NCI-H82 treated with DMSO at 0.1 percent for 48 hours (cell line): Measurements from ENCODE around the gene PKD2.
"Not testable (repeated sequence)": the region's sequence is repeated elsewhere in the genome, so short reads cannot be mapped to it uniquely, and the experiment has no call there.

Source experiments
- DNase-seq: peaks from one replicate; lab custom pipeline; 2025; ENCODE audit not compliant: unreplicated experiment; lab: John Stamatoyannopoulos, UW

Gene PKD2

DNA sequence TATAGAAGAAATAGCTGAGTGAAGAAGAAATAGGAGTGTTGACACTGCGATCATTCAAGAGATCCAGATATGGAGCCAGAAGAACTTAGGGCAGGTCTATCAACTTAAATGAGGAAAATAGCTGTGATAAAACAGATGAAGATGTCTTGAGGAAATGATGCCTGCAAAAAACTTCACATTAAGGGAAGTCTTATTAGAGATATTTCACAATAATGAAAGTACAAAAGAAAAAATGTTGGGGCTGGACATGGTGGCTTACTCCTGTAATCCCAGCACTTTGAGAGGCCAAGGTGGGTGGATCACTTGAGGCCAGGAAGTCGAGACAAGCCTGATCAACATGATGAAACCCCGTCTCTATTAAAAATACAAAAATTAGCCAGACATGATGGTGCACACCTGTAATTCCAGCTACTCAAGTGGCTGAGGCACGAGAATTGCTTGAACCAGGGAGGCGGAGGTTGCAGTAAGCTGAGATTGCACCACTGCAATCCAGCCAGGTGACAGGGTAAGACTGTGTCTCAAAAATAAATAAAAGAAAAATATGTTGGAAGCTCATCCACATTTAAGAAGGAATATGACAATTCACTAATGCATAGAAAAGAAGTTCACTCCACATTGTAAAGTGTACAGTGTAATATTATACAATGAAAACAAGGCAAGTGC, 56.3 kb downstream of the PKD2 start:
- DNase-seq = no peak

DNA sequence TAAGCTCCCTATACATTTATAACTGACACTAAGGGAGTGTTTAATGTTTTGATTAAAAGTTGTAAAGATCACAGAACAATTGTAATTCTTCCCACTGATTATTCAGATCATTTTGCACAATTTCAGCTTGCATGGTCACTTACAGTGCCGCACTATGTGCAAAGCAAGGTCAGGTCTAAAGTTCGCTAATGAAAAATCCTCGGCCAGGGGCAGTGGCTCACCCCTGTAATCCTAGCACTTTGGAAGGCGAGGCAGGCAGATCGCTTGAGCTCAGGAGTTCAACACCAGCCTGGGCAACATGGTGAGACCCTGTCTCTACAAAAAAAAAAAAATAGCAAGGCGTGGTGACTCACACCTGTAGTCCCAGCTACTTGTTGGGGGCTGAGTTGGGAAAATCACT, 57.0 kb downstream of the PKD2 start:
- DNase-seq = no peak

DNA sequence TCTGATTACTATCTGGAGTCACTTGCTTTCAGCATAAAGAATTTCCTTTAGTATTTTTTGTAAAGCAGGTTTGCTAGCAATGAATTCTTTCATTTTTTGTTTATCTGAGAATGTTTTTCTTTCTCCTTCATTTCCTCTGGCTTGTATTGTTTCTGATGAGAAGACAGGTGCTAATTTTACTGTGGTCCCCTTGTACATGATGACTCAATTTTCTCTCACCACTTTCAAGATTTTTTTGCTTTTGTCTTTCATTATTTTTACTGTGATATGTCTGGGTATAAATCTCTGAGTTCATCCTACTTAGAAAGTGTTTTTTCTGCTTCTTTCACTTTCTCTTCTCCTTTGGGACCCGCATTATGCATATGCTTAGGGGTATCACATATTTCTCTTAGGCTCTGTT, 62.6 kb downstream of the PKD2 start:
- DNase-seq = no peak

DNA sequence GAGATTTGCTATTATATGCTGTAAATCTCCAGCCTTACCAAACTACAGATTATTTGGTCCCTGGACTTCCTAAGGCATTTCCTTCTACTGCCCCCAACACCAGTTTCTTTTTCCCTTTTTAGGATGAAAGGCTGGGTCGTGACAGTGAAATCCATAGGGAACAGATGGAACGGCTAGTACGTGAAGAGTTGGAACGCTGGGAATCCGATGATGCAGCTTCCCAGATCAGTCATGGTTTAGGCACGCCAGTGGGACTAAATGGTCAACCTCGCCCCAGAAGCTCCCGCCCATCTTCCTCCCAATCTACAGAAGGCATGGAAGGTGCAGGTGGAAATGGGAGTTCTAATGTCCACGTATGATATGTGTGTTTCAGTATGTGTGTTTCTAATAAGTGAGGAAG, 67.9 kb downstream of the PKD2 start:
- no peak for DNase-seq

DNA sequence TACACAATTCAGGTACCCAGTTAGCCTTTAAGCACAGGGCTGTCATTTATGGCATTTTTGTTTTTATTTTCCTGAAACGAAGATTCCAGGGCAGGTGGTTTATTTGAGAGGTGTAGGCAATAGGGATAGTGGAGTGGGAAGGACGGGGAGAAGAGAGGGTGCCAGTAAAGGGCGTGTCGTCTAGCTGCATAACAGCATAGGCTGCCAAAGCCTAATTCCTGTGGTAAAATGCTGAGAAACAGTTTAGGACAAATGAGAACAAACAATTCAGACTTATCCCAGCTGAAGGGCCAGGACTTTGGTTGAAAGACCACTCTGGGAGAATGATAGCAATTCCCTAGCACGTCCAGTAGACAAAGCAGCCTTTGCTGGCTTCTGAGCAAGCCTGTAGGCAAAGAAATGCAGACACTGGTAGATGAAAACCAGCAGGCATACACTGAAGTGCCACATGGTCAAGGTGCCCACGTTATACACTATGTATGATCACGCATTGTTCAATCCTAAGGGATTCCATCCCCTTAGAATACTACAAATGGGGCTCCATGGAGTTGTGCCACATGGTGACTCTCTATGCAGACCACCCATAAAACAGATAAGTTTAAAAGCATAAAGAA, 70.6 kb downstream of the PKD2 start:
- no peak for DNase-seq

DNA sequence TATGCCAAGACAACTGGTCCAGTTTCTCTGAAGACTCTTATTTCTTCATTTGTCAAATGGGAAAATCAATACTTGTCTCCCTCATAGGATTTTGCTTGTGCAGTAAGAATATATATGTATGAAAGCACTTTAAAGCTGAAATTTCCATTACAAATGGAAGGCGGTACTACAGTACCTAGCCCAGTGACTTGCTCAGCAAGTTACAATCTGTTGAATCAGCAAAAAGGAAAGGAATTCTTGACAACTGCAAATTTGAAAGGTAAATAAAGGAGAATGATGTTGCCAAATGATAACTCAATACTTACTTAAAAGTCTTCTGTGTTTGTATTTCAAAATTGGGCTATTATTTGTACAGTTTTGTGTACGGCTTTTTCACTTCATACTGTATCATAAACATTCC, 71.1 kb downstream of the PKD2 start:
- no peak for DNase-seq

DNA sequence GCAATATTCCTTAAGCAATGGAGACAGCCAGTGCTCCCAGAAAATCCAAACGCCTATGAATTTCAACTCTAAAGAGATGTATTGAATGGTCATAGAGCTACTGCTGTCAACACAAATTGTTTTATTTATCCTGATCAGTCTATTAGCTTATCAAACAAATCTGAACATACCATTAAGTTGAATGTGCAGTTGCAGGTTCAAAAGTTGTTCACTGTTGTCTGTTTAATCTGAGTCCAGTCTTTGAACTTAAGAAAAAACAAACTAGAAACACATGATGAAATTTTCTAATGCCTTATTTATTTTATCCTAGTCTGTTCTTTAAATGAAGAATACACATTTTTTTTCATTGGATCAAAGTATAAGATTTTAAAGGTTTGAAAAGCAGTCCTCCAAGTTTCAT, 73.2 kb downstream of the PKD2 start:
- no peak for DNase-seq

DNA sequence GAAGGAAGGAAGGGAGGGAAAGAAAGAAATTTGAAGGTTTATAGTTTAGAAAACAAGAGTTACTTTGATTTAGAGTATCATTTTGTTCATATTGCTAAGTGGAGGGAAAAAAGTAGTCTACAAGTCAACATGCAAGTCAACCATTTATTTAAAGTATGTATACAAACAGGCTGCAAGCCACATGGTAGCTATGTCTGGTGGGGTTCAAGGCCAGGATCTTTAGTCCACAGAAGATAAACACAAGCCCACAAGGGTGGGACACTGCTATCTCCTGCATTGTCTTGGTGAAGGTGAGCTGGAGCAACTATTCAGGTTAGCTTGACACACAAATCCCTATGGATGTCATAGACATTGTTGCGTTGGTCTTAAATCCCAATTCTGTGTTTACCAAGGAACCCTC, 79.6 kb downstream of the PKD2 start:
- DNase-seq = no peak

DNA sequence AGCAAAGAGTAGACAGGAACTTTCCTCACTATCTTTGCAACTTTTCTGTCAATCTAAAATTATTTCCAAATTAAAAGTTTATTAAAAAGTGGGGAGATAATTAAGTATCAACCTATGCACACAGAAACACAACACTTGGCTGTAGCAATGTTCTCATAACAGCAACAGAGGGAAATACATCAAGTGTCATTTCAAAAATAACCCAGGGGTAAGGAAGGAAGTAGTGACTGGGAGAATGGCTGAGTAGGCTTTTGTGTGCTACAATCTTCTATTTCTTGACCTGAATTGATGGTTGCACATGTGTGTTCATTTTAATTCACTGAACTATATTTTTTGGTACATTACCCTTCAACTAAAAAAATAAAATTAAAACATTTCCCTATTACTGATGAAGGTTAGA, 83.5 kb downstream of the PKD2 start:
- no peak for DNase-seq

DNA sequence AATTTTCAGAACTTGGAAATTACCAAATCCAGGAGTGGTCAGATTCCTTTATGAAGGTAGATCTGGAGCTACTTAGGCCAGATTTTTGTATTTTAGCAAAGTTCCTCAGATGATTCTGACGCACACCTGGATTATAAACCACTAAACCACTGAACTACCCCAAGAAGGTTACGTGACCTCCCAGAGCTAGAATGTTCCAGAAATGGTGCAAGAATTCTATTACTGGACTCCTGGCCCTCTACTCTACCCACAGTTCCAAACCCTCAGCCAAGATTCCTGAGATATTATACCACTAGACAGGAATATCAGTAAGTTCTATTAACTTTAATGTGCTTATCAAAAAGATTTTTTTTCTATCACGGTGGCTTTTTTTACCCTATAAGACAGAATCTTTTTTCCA, 83.9 kb downstream of the PKD2 start:
- no peak for DNase-seq

DNA sequence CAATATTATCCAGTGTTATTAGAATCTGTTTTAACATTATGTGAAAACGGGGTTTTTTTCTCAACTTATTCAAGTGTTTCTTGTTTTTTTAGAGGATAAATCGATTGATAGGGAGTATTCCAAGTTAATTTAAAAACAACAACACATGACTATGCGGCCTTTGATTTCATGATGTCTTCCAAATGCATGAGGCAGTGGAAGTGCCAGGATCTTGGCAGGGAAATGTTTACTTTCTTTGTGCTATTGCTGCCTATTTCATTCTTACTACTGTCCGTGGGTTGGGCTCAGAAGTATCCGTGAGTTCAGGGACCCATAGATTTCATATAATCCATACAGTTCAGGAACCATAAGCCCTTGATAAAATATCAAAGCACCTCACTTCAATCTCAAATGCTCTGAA, 86.4 kb downstream of the PKD2 start:
- no peak for DNase-seq

DNA sequence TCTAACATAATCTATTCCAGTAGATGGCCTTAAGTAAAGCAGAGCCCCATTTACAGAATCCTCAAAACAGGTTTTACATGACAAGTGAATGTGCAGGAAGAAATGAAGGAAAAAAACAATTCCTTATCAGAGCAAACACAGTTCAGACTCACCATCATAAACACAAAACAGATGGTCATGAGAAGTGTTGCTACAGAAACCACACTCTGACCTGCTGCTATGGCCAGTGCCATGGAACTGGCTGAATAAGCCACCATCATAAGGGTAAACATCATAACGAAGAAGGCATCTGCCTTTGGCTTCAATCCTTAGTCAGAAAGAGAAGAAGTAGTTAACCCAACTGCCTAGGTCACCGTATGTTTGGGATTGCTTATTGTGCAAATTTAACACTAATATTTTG, 89.9 kb downstream of the PKD2 start:
- DNase-seq = no peak

DNA sequence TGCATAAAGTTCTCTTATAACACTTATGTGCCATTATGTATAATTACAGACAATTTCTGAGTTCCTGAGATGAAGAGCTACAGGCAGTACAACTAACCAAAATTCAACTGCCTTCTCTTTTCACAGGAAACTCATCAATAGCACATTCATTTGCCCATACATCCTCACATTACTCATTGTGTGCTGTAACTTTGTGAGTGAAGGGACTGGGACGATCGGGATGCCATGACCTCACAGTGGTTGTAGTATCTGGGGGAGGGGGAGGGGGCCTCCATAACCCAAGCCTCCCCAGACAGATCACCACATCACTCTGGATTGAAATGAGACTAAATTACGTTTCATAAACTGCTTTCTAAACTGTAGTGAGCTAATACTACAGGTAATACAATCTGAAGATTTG, 90.3 kb downstream of the PKD2 start:
- DNase-seq = no peak

DNA sequence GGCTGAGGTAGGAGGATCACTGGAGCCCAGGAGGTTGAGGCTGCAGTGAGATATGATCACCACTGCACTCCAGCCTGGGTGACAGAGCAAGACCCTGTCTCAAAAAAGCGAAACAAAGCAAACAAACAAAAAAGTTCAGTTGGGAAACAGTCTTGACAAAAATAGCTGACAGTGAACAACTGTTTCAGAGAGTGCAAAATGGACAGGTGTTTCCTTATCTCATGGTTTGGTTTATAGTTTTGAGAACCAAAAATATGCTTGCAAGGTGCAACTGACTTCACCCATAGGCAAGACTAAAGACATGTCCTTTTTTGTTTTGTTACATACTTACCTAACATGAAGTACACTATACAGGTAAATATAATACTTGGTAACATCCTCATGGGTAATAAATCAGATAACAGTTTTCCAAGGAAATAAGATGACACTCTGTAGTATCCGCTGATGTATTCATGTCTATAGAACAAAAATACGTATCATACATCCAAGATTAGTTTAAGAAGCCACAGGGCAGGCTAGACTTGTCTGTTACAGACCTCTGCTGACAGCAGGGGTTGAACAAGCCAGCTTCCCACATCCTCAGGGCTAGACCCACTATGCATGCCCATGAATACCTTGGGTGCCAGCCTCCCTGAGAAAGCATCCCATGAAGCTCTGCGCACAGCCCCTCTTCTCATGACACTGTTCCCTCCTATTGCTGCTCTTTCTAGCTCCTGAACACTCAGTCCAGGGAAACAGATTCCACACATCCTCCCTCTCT, 91.7 kb downstream of the PKD2 start:
- DNase-seq = no peak

DNA sequence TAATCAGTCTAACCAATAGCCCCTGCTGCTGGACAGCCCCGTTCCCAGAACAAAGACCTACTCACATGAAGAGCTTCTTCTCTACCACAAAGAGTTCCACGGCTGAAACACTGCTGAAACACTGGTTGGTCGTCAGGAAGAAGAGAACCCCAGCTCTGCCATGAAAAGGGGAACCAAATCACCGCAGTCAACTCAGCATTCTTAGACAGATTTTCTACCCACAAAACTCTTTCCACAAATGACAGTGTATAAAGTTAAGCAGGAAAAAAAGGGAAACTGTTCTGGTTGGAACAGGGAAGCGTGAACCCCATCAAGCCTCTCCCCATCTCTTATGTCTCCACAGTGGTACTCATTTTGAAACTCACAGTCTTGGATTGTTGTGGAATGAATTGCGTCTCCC, 93.7 kb downstream of the PKD2 start:
- DNase-seq = no peak

DNA sequence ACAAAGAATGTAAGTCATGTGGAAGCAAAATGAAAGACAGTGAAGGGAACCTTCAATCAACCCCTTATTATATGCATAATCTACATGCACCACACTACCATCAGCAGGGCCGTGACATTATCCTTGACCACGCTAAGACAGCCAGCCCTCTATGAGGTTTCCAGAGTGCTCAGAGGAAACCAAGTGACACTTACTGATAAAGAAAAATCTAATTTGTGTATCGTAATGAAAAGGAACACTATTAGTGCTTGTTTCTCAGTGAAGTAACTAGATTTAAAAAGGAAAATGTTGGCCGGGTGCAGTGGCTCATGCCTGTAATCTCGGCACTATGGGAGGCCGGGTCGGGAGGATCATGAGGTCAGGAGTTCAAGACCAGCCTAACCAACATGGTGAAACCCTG, 94.6 kb downstream of the PKD2 start:
- DNase-seq = no peak

DNA sequence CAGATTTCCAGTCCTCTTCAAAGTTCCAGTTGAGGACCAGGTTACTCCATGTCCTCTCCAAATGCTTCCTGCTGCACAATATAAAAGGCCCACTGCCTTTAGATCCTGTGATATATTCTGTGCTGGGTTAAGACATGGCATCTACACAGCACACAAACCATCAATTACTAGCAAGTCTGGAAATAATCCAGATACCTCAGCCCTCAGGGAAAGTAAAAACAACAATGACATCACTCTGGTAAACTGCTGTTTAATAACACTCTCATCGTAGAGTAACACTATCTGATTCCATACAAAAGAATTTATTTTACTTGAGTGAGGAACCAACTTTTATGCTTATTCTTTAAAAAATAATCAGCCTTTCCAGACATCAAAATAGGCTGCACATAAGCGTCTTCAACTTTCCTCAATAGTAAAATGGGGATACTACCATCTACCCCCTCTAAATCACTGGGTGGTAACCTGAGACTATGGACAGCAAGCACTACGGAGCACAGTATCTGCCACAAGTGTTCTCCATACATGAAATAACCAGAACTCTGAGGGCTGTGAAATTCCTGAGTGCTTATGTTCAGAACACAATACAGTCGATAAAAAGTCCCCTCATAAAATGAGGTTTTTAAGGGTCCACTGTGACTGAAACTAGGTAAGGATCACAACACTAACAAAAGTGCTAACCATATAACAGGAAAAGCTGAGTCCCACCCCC, 97.6 kb downstream of the PKD2 start:
- DNase-seq = no peak

DNA sequence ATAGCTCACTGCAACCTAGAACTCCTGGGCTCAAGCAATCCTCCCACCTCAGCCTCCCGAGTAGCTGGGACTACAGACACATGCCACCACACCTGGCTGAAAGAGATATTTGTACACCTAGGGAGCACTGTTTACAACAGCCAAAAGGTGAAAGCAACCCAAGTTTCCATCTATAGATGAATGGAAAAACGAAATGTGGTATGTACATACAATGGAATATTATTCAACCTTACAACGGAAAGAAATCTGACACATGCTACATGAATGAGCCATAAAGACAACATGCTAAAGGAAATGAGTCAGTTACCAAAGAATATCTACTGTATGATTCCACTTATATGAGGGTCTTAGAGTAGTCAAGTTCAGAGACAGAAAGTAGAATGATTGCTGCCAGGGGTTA, 98.8 kb downstream of the PKD2 start:
- no peak for DNase-seq

DNA sequence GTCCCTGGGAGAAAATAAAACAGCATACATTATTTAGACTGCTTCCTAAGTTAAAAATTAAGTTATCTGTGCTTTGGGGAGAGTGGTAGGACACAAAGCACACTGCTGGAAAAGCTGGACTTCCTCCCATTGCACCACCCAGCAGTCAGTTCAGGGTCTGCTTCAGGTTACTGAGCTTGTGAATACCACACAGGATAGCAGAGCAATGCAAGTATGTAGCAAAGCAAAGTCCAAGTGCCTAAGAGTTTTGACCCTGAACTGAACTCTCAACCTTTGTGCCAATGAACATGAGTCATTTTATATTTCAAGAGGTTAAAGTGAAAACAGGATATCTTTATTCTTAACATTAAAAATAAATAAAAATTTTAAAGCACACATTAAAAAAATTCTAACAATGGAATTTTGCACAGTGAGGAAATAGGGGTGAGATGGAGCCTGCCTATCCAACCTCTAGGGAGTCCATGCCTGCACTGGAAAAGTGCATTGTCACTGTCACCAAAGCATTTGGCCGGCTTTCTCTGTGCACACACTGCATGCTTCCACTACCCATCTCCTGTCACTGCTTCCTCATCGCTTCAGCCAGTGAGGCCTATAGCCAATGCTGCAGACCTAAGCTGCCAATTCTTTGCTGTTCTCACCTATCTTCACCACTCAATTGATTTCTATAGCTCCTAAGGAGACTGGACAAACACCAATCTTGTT, 100.1 kb downstream of the PKD2 start:
- no peak for DNase-seq

DNA sequence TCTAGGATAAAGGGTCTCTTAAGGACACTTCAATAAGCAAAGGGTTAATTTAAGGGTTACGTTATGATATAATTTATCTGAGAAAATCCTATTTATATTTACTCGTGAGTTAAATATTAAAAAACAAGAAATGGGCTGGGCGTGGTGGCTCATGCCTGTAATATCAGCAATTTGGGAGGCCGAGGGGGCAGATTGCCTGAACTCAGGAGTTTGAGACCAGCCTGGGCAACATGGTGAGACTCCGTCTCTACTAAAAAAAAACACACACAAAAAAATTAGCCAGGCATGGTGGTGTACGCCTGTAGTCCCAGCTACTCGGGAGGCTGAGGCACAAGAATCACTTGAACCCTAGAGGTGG, 100.7 kb downstream of the PKD2 start:
- not testable (repeated sequence) for DNase-seq

DNA sequence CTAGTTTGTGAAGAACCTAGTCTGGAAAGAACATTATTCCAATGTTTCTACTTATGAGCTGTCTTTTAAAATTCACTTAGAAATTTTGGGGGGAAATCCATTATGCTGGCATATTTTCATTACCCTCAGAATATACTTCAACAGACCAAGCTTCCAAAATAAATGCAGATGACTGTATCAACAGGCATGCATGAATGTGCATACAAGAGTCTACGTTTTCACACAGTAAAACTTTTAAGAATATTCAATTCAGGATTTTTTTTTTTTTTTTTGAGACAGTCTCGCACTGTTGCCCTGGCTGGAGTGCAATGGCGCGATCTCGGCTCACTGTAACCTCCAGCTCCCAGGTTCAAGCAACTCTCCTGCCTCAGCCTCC, 101.3 kb downstream of the PKD2 start:
- DNase-seq = no peak
